Vagina (tissue), 2 donors: ENCODE results near the gene EXOC6B.

Experiments
- CTCF ChIP-seq, 3 experiments: fragments of 450-650 bp in 2 of 3; fragments of 200-600 bp in 1 of 3; sonication (generic) in 1 of 3; IDR thresholded peaks; one replicate each; pipeline ENCODE4 v1.5.1; 2017 to 2019; ENCODE audit warnings: antibody characterized with exemption in 3 of 3, mild to moderate bottlenecking in 2 of 3, moderate library complexity in 2 of 3
- POLR2AphosphoS5 ChIP-seq, 2 donors: sonication (generic); formaldehyde crosslinking; IDR thresholded peaks; one replicate each; pipeline ENCODE4 v1.9.0; 2017; ENCODE audit warnings: antibody characterized with exemption in 2 of 2, mild to moderate bottlenecking in 2 of 2, low read depth in 1 of 2; ENCODE audit not compliant: insufficient read depth in 1 of 2

GRCh38 chr2:72378753-72379348 lies 447.0 kb downstream of the EXOC6B start:
- TF ChIP-seq CTCF (IDR thresholded peaks at IDR 0.05): no peak
- no peak for TF ChIP-seq POLR2AphosphoS5 (IDR thresholded peaks at IDR 0.05; ENCODE audit: insufficient read depth in 1 of 2, low read depth in 1 of 2)
